Epithelial cell of proximal tubule (primary cell): Measurements from ENCODE around the gene CTTN. TPM values are rescaled to one million over a fixed set of nuclear protein-coding genes. Genes with fewer than 3 reads are reported as not detected.

Experiments used
- DNase-seq: peaks from one replicate; pipeline ENCODE4 v3.0.0-alpha.2; 2011; ENCODE audit warnings: low read depth
- H3K4me3 ChIP-seq: 2 replicates; pipeline ENCODE4 v1.5.1; 2011; ENCODE audit warnings: low read depth, mild to moderate bottlenecking, low read length
- total RNA-seq: library from RNA; depleted of rRNA; stranded (reverse); fragments of >200 nt; gene quantifications from 2 replicates; pipeline ENCODE4 v1.2.3, GENCODE V29; 2015
- TF ChIP-seq, protein P1 (sequence below): conservative IDR thresholded peaks from 2 replicates; pipeline ENCODE4 v1.5.1; 2012; ENCODE audit warnings: low read depth, mild to moderate bottlenecking, low read length

CTTN gene
- total RNA-seq, 1 donor from 2014 or later, result 254 TPM

DNA sequence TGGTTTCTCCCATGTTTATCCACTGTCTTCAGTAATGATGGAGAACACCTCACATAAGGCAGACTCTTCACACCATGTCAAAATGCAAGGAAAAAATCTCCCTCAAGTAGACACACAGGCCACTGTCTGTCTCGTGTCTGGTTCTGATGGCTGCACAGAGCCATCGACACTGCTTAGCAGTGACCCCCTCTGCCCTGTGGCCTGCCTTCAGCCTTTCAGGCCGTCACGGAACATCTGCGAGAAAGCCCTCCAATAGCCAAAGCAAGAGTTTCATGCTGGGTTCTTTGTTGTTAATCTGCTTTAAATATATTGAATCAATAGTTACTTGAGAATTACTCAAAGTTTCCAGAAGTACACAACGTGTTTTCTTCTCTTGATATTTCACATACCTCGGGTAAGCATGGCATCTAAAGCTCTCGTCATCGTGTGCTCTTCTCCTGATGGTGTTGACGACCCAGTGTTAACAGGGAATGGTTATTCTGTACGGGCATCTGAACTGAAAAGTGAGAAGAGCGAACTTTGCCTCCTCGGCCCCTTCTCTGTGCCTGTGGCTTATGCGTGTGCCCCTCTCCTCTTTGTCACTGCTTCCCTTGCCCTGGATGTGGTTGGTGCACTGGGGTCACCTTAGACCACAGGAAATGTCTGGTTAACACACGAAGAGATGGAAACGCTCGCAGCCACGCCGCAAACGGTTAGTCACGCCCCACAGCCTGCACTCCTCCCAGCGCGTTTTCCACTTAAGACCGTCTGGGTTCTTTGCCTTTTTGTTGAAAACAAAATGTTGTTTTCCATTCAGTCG, 33.4 kb upstream of the CTTN start:
- DNase-seq, result no peak
- H3K4me3 ChIP-seq, result no peak overlapping the region
- TF ChIP-seq, protein P1, sequence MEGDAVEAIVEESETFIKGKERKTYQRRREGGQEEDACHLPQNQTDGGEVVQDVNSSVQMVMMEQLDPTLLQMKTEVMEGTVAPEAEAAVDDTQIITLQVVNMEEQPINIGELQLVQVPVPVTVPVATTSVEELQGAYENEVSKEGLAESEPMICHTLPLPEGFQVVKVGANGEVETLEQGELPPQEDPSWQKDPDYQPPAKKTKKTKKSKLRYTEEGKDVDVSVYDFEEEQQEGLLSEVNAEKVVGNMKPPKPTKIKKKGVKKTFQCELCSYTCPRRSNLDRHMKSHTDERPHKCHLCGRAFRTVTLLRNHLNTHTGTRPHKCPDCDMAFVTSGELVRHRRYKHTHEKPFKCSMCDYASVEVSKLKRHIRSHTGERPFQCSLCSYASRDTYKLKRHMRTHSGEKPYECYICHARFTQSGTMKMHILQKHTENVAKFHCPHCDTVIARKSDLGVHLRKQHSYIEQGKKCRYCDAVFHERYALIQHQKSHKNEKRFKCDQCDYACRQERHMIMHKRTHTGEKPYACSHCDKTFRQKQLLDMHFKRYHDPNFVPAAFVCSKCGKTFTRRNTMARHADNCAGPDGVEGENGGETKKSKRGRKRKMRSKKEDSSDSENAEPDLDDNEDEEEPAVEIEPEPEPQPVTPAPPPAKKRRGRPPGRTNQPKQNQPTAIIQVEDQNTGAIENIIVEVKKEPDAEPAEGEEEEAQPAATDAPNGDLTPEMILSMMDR, result no peak

DNA sequence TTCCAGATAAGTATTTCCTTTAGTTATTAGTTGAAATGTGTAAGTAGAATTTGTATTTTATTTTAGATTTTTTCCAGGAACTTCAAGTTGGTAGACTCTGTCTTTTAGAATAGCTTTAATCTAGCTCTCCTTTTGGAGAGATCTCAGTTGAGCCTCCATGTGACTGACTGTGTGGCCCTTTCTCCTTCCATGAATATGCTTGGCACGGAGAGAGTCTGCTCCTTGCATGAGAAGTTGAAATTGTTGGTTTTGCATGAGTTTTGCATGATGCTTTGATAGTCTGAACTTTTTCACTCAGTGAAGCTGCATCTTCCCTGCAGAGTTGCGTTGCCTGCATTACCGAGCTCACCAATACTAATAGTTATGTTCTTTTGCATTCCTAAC, 32.8 kb upstream of the CTTN start:
- DNase-seq, result no peak
- H3K4me3 ChIP-seq, result no peak overlapping the region
- TF ChIP-seq, protein P1, result no peak

DNA sequence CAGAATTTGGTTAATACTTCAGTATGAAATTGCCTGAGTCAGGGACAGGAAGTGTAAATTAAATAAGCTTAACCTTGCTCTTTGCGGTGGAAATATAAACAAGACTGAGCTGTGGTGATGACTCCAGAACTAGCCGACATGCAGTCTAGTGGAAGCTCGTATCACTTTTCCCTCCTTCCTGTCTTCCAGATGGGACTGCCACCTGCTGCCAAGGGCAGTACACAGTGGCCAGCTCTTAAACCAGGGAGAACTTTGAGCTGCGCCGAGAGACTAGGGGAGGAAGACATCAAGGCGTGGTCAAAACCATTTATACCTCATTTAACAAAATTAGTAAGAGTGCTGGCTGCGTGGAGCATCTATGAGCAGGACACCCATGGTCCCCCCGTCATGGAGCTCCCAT, 31.3 kb upstream of the CTTN start:
- TF ChIP-seq, protein P1, result no peak
- no peak overlapping the region for H3K4me3 ChIP-seq
- DNase-seq, result no peak

DNA sequence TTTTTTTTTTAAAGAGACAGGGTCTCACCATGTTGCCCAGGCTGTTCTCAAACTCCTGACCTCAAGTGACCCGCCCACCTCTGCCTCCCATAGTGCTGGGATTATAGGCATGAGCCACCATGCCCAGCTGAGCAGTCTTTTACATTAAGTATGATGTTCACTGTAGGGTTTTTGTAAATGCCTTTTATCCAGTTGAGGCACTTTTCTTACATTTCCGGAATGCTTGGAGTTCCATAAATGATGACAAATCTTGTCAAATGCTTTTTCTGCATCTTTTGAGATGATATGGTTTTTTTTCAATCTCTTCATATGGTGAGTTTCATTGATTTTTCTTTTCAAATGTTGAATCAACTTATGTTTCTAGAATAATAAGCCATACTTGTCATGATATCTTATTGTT, 29.4 kb upstream of the CTTN start:
- TF ChIP-seq, protein P1, result no peak
- DNase-seq, result no peak

DNA sequence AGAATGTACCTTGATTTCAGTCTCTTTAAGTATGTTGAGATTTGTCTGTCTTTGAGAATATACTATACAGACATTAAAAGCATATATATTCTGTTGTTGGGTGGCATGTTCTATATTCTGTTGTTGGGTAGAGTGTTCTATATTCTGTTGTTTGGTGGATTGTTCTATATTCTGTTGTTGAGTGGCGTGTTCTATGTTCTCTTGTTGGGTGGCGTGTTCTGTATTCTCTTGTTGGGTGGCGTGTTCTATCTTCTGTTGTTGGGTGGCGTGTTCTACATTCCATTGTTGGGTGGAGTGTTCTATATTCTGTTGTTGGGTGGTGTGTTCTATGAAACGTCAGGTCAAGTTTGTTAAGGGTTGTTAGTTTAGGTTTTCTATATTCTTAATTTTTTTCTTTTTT, 27.1 kb upstream of the CTTN start:
- TF ChIP-seq, protein P1, result no peak
- no peak overlapping the region for H3K4me3 ChIP-seq
- no peak for DNase-seq

More for the DNA sequence above, 29.4 kb upstream of the CTTN start:
- H3K4me3 ChIP-seq, result no peak overlapping the region

DNA sequence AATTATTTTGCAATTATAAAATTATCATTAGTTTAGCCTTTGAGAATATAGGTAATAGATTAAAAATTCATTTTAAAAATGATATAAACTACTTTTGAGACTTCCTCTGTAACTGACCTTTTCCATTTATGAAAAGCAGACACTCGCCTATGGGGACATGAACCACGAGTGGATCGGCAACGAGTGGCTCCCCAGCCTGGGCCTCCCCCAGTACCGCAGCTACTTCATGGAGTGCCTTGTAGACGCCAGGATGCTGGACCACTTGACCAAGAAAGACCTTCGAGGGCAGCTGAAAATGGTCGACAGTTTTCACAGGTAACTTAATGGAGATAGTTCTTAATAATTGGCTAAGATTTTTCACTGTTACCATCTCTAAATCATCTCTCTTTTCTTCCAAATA, 26.3 kb upstream of the CTTN start:
- DNase-seq, result no peak
- H3K4me3 ChIP-seq, result no peak overlapping the region
- TF ChIP-seq, protein P1, result no peak

DNA sequence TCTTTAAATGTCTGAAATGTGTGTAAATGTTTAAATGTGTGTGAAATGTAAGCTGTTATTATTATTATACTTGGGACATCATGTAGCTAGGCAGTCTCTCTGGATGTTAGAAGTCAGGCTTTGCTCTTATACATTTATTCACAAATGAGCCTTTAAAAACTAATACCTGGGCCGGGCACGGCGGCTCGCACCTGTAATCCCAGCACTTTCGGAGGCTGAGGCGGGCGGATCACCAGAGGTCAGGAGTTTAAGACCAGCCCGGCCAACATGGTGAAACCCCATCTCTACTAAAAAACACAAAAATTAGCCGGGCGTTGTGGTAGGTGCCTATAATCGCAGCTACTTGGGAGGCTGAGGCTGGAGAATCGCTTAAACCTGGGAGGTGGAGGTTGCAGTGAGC, 21.7 kb upstream of the CTTN start:
- DNase-seq, result no peak
- no peak overlapping the region for H3K4me3 ChIP-seq
- TF ChIP-seq, protein P1, result no peak
